ENCODE results near the gene HSD11B1.

- no peak for TF ChIP-seq POLR2AphosphoS5 (IDR thresholded peaks at IDR 0.05; ENCODE audit: insufficient read depth, low read depth, low read length)
- TF ChIP-seq FOS (IDR thresholded peaks at IDR 0.05; ENCODE audit: borderline replicate concordance, insufficient read depth, low read length): no peak
- TF ChIP-seq CTCF (IDR thresholded peaks at IDR 0.05; ENCODE audit: extremely low read depth in 1 of 2, insufficient read depth in 1 of 2, low read depth in 1 of 2, low read length in 2 of 2): no peak
- no peak for TF ChIP-seq EZH2 (IDR thresholded peaks at IDR 0.05; ENCODE audit: borderline replicate concordance, low read depth, low read length, severe bottlenecking)
- TF ChIP-seq MYC (IDR thresholded peaks at IDR 0.05; ENCODE audit: low read depth, low read length): no peak
- TF ChIP-seq POLR2A (IDR thresholded peaks at IDR 0.05; ENCODE audit: low read depth, low read length): no peak
- TF ChIP-seq MAX (IDR thresholded peaks at IDR 0.05; ENCODE audit: insufficient read depth, insufficient read length): no peak
Observed at GRCh38 chr1:209717818-209718217, 13.2 kb downstream of the HSD11B1 start.

Data from endothelial cell of umbilical vein (primary cell).